IPS DF 6.9 (cell line): Measurements from ENCODE around the gene HLTF.
A peak's percentile ranks its signal among the peaks of the same experiment; 100 is the strongest.

Experiments
- DNase-seq: peaks from one replicate; pipeline ENCODE4 v3.0.0-alpha.2; 2013; ENCODE audit warnings: low read depth, low spot score
- H3K27ac ChIP-seq: one replicate; pipeline ENCODE4 v1.5.1; 2013; ENCODE audit warnings: low read length, control low read depth
- H3K27me3 ChIP-seq: 2 replicates; pipeline ENCODE4 v1.6.1; 2013; ENCODE audit warnings: mild to moderate bottlenecking, low read length; ENCODE audit not compliant: control insufficient read depth, insufficient read depth
- H3K36me3 ChIP-seq: 2 replicates; pipeline ENCODE4 v1.6.1; 2013; ENCODE audit warnings: low read length; ENCODE audit not compliant: control insufficient read depth, insufficient read depth
- H3K4me1 ChIP-seq: 2 replicates; pipeline ENCODE4 v1.6.1; 2013; ENCODE audit warnings: low read length; ENCODE audit not compliant: control insufficient read depth, insufficient read depth
- H3K4me3 ChIP-seq: 2 replicates; pipeline ENCODE4 v1.5.1; 2013; ENCODE audit warnings: mild to moderate bottlenecking, low read length
- H3K9me3 ChIP-seq: 2 replicates; pipeline ENCODE4 v1.6.1; 2013; ENCODE audit warnings: low read length, inconsistent platforms; ENCODE audit not compliant: control insufficient read depth, insufficient read depth
- WGBS: extraction: QIAGEN DNeasy Blood & Tissue Kit; methylation state at CpG from one replicate; pipeline ENCODE4 v1.1.7; 2013; ENCODE audit warnings: mixed read lengths, missing lambda C conversion rate; ENCODE audit not compliant: insufficient read length, insufficient coverage; 5-methylcytosine and 5-hydroxymethylcytosine counted together

HLTF gene

GRCh38 chr3:149055575-149055974 lies 30.8 kb downstream of the HLTF start:
- H3K4me1 ChIP-seq, result no peaks in the 10 kb centered on the region
- H3K27ac ChIP-seq, result no peak overlapping the region
- peaks cover 7% of the 10 kb centered on the region; the same call in 1 of the 2 replicates for H3K36me3 ChIP-seq
- no peaks in the 10 kb centered on the region for H3K27me3 ChIP-seq
- H3K9me3 ChIP-seq, result no peaks in the 10 kb centered on the region
- no peak for DNase-seq
- H3K4me3 ChIP-seq, result no peak overlapping the region
- whole genome bisulfite sequencing, result no CpG with 5 or more reads among the region's 3 CpGs

- Histone ChIP-seq H3K9me3 (no peaks in the 10 kb centered on the region), H3K4me1 (no peaks in the 10 kb centered on the region), H3K36me3 (no peaks in the 10 kb centered on the region; the same call in 1 of the 2 replicates), H3K4me3 (no peak overlapping the region), H3K27me3 (no peaks in the 10 kb centered on the region), H3K27ac (no peak overlapping the region)
- WGBS, result 100% methylated on average over 1 of the region's 5 CpGs
- no peak for DNase-seq
These were observed 41.8 kb downstream of the HLTF start for GRCh38 chr3:149044339-149045083.

GRCh38 chr3:149042789-149043386 lies 43.4 kb downstream of the HLTF start:
- WGBS, result no CpG with 5 or more reads among the region's 1 CpG
- H3K27me3 ChIP-seq, result no peaks in the 10 kb centered on the region
- no peak for DNase-seq
- H3K4me1 ChIP-seq, result no peaks in the 10 kb centered on the region
- H3K27ac ChIP-seq, result no peak overlapping the region
- no peak overlapping the region for H3K4me3 ChIP-seq
- no peaks in the 10 kb centered on the region; the same call in 1 of the 2 replicates for H3K36me3 ChIP-seq
- H3K9me3 ChIP-seq, result no peaks in the 10 kb centered on the region

- H3K4me3 ChIP-seq, result no peak overlapping the region
- H3K27ac ChIP-seq, result no peak overlapping the region
- H3K27me3 ChIP-seq, result no peaks in the 10 kb centered on the region
- no peak for DNase-seq
- WGBS, result no CpG with 5 or more reads among the region's 2 CpGs
- H3K4me1 ChIP-seq, result no peaks in the 10 kb centered on the region
- no peaks in the 10 kb centered on the region for H3K9me3 ChIP-seq
- no peaks in the 10 kb centered on the region; the same call in 1 of the 2 replicates for H3K36me3 ChIP-seq
These were observed 48.0 kb downstream of the HLTF start for GRCh38 chr3:149038322-149038721.

DNA sequence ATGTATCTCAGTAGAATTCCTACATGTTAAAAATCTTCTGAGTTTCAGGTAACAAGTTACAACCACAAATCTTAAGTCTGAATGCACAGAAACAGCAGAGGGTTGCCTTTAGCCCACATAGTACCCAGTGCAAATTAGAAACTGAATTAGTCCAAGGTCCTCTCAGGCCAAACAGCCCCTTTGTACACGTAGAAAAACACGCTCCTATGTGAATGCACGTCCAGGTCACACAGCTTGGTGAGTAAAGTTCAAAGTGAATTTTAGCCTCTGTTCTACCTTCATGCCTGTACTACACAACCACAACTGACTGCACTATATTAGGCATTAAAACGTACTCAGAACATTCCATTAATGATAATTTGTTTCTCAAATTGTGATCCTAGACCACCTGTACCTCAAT lies 48.6 kb downstream of the HLTF start:
- WGBS, result no CpG with 5 or more reads among the region's 4 CpGs
- DNase-seq, result no peak
- H3K9me3 ChIP-seq, result no peaks in the 10 kb centered on the region
- H3K27me3 ChIP-seq, result no peaks in the 10 kb centered on the region
- no peak overlapping the region for H3K4me3 ChIP-seq
- no peaks in the 10 kb centered on the region for H3K4me1 ChIP-seq
- H3K27ac ChIP-seq, result no peak overlapping the region
- no peaks in the 10 kb centered on the region; the same call in 1 of the 2 replicates for H3K36me3 ChIP-seq

DNA sequence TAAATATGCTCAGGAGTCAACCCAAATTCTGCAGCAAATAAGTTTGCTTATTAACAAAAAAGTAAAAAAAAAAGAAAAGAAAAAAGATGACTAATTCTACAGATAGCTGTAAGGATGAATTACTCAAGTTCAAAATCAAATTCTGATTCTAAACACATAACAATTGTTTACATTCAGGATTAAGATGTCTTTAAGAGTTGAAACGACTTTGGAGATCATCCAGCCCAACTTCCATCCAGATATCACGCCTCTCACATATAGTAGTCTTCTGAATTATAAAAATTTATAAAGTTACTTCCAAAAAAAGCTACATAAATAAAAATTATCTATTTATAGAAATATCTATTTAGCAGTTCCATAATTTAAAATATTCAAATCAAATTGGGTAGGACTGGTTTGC lies 55.2 kb downstream of the HLTF start:
- Histone ChIP-seq H3K4me1 (no peaks in the 10 kb centered on the region), H3K9me3 (no peaks in the 10 kb centered on the region), H3K4me3 (no peak overlapping the region), H3K27ac (no peak overlapping the region), H3K27me3 (no peaks in the 10 kb centered on the region), H3K36me3 (no peaks in the 10 kb centered on the region; the same call in 1 of the 2 replicates)
- DNase-seq, result no peak
- WGBS, result no CpG with 5 or more reads among the region's 2 CpGs

GRCh38 chr3:149026718-149027117 lies 59.6 kb downstream of the HLTF start:
- WGBS, result no CpG with 5 or more reads among the region's 4 CpGs
- H3K36me3 ChIP-seq, result peaks cover 10% of the 10 kb centered on the region; the same call in 1 of the 2 replicates
- H3K27ac ChIP-seq, result no peak overlapping the region
- H3K9me3 ChIP-seq, result no peaks in the 10 kb centered on the region; the same call in none of the 2 replicates
- DNase-seq, result no peak
- H3K4me1 ChIP-seq, result 0 out of 2 replicates have a peak, but pooled peaks cover 2% of the 10 kb centered on the region
- H3K27me3 ChIP-seq, result no peaks in the 10 kb centered on the region
- no peak overlapping the region for H3K4me3 ChIP-seq

DNA sequence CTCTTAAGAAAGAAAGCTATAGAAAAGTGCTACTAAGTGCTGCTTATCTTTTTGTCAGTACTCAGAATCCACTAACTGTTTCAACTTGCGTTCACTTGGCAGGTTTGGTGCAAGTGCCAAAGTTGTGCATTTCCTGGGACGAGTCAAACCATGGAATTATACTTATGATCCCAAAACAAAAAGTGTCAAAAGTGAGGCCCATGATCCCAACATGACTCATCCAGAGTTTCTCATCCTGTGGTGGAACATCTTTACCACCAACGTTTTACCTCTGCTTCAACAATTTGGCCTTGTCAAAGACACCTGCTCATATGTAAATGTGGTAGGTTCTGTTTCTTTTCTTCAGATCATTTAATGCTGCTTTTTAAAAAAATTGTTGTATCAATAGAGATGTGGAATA lies 62.4 kb downstream of the HLTF start:
- Histone ChIP-seq H3K9me3 (no peaks in the 10 kb centered on the region; the same call in none of the 2 replicates), H3K36me3 (peaks cover 10% of the 10 kb centered on the region; the same call in 1 of the 2 replicates), H3K4me3 (no peak overlapping the region), H3K4me1 (peaks cover 13% of the 10 kb centered on the region; the same call in 1 of the 2 replicates), H3K27ac (no peak overlapping the region), H3K27me3 (no peaks in the 10 kb centered on the region)
- WGBS, result no CpG with 5 or more reads among the region's 3 CpGs
- no peak for DNase-seq

DNA sequence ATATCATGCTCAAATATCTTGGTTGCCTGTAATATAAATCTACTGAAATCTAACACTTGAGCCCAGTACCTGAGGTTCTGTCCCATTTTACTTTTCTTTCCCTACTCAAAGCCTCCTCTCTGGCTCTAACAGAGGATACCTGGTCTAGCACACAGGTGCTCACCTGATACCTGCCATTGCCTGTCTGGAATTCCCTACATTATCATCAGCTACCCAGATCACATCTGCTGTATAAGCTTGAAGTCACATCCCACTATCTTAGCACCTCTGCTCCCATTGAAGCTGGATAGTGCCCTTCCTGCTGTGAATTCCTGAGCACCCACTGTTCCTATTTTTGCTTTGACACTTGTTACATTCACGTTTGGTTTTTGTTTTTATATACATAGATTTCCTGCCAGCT lies 64.5 kb downstream of the HLTF start:
- H3K4me3 ChIP-seq, result no peak overlapping the region
- H3K36me3 ChIP-seq, result peaks cover 10% of the 10 kb centered on the region; the same call in 1 of the 2 replicates
- no peak overlapping the region for H3K27ac ChIP-seq
- no peaks in the 10 kb centered on the region for H3K27me3 ChIP-seq
- no peak for DNase-seq
- no peaks in the 10 kb centered on the region; the same call in none of the 2 replicates for H3K9me3 ChIP-seq
- no CpG with 5 or more reads among the region's 1 CpG for WGBS
- peaks cover 13% of the 10 kb centered on the region; the same call in 1 of the 2 replicates for H3K4me1 ChIP-seq

GRCh38 chr3:149020839-149021252 lies 65.5 kb downstream of the HLTF start:
- H3K36me3 ChIP-seq, result peaks cover 10% of the 10 kb centered on the region; the same call in 1 of the 2 replicates
- no peak overlapping the region for H3K27ac ChIP-seq
- H3K9me3 ChIP-seq, result no peaks in the 10 kb centered on the region; the same call in none of the 2 replicates
- H3K27me3 ChIP-seq, result no peaks in the 10 kb centered on the region
- WGBS, result no CpG with 5 or more reads among the region's 4 CpGs
- DNase-seq, result peak; percentile 41
- no peak overlapping the region for H3K4me3 ChIP-seq
- peaks cover 13% of the 10 kb centered on the region; the same call in 1 of the 2 replicates for H3K4me1 ChIP-seq
